GM12878 (cell line): ENCODE data around the gene PRKAR2B. TPM values are rescaled to one million over a fixed set of nuclear protein-coding genes. Genes with fewer than 3 reads are reported as not detected.

Experiments used
- ATAC-seq: fragments of 200-7000 bp; cut with Tn5 transposase; 3 replicates; pipeline ENCODE4 v1.9.1; 2020; ENCODE audit warnings: mild to moderate bottlenecking, moderate library complexity
- BruUV-seq: library from RNA; stranded (reverse); fragments of 400-500 nt; replicated peaks from 2 replicates; lab custom pipeline; 2021; lab: Mats Ljungman, UMichigan
- CTCF ChIA-PET: fragments of 300-600 bp; sonication (Branson Sonifier 250); formaldehyde crosslinking; extraction: SDS; loops from one replicate; lab custom pipeline; 2021; ENCODE audit warnings: inconsistent platforms; lab: Yijun Ruan, JAX
- POLR2A ChIA-PET: fragments of 350-600 bp; formaldehyde crosslinking; extraction: SDS; loops from one replicate; lab custom pipeline; 2021; ENCODE audit warnings: inconsistent platforms; lab: Charles Lee
- RAD21 ChIA-PET: fragments of 300-600 bp; sonication (Branson Sonifier 250); formaldehyde crosslinking; loops from one replicate; lab custom pipeline; 2023; ENCODE audit warnings: antibody characterized with exemption; ENCODE audit not compliant: unreplicated experiment; lab: Charles Lee
- SMC1A ChIA-PET: fragments of 300-600 bp; sonication (Branson Sonifier 250); formaldehyde crosslinking; loops from one replicate; lab custom pipeline; 2023; ENCODE audit not compliant: unreplicated experiment, uncharacterized antibody; lab: Charles Lee
- DNase-seq: peaks from one replicate; pipeline ENCODE4 v3.0.0-alpha.2; 2011; ENCODE audit warnings: low read depth, low spot score
- FAIRE-seq: peaks from 3 replicates; lab custom pipeline; 2011; peaks lifted over from hg19 to GRCh38; lab: Jason Lieb, UNC
- H2AFZ ChIP-seq: 2 replicates; pipeline ENCODE4 v1.6.0; 2011; ENCODE audit warnings: low read depth, low read length, control low read depth; ENCODE audit not compliant: control insufficient read depth
- H3K27ac ChIP-seq: 2 replicates; pipeline ENCODE4 v1.5.1; 2011; ENCODE audit warnings: control low read depth; ENCODE audit not compliant: control insufficient read depth, insufficient read depth
- H3K27me3 ChIP-seq, 2 experiments: replicated peaks in 1 of 2; 2 replicates each; pipeline versions ENCODE4 v1.6.0 to v1.6.1; 2011; ENCODE audit warnings: low read length in 1 of 2; ENCODE audit not compliant: control insufficient read depth in 2 of 2, insufficient read depth in 2 of 2
- H3K36me3 ChIP-seq, 2 experiments: 2 replicates each; pipeline ENCODE4 v1.5.1; 2011; ENCODE audit warnings: low read length in 1 of 2; ENCODE audit not compliant: control insufficient read depth in 2 of 2, insufficient read depth in 2 of 2
- H3K4me1 ChIP-seq: 2 replicates; pipeline ENCODE4 v1.6.1; 2011; ENCODE audit warnings: mild to moderate bottlenecking, low read length, moderate library complexity, mixed read lengths; ENCODE audit not compliant: control insufficient read depth, insufficient read depth
- H3K4me2 ChIP-seq: 2 replicates; pipeline ENCODE4 v1.6.0; 2011; ENCODE audit warnings: control low read depth; ENCODE audit not compliant: control insufficient read depth, insufficient read depth
- H3K4me3 ChIP-seq: fragments of 200-600 bp; sonication (generic); 2 replicates; pipeline ENCODE4 v1.5.1; 2016
- H3K79me2 ChIP-seq: 2 replicates; pipeline ENCODE4 v1.6.0; 2011; ENCODE audit warnings: low read length; ENCODE audit not compliant: control insufficient read depth, insufficient read depth
- H3K9ac ChIP-seq: 2 replicates; pipeline ENCODE4 v1.8.0; 2011; ENCODE audit warnings: low read length, control low read depth, mixed read lengths; ENCODE audit not compliant: control insufficient read depth, insufficient read depth
- H3K9me3 ChIP-seq: replicated peaks from 3 replicates; pipeline ENCODE4 v1.5.1; 2011; ENCODE audit warnings: mild to moderate bottlenecking, low read length; ENCODE audit not compliant: control insufficient read depth, insufficient read depth
- H4K20me1 ChIP-seq: 2 replicates; pipeline ENCODE4 v1.6.0; 2011; ENCODE audit not compliant: control insufficient read depth, insufficient read depth
- BRCA1 ChIP-seq: IDR thresholded peaks from 2 replicates; pipeline ENCODE4 v1.6.1; 2011; ENCODE audit warnings: low read depth, low read length, improper control_type of control experiment
- EGR1 ChIP-seq, 2 experiments: IDR thresholded peaks; 1 replicate in 1 of 2; 2 replicates in 1 of 2; pipeline ENCODE4 v1.6.1; 2011 to 2012; ENCODE audit warnings: low read depth in 2 of 2, low read length in 2 of 2, borderline replicate concordance in 1 of 2, mild to moderate bottlenecking in 1 of 2, moderate library complexity in 1 of 2
- MAX ChIP-seq: IDR thresholded peaks from 2 replicates; pipeline ENCODE4 v1.6.1; 2012; ENCODE audit warnings: low read depth, low read length, improper control_type of control experiment
- PKNOX1 ChIP-seq: fragments of 450-650 bp; IDR thresholded peaks from 2 replicates; pipeline ENCODE4 v1.6.1; 2016; ENCODE audit warnings: mild to moderate bottlenecking
- RELB ChIP-seq: fragments of 450-650 bp; IDR thresholded peaks from 2 replicates; pipeline ENCODE4 v1.6.1; 2017; ENCODE audit warnings: low read depth, mild to moderate bottlenecking, moderate library complexity
- SMAD5 ChIP-seq: IDR thresholded peaks from 2 replicates; pipeline ENCODE4 v1.6.1; 2016; ENCODE audit warnings: antibody characterized with exemption, low read depth
- ZNF207 ChIP-seq: fragments of 450-650 bp; IDR thresholded peaks from 2 replicates; pipeline ENCODE4 v1.6.1; 2014; ENCODE audit warnings: antibody characterized with exemption, mild to moderate bottlenecking, borderline replicate concordance
- ZNF24 ChIP-seq: fragments of 450-650 bp; IDR thresholded peaks from 2 replicates; pipeline ENCODE4 v1.6.1; 2017; ENCODE audit warnings: antibody characterized with exemption, mild to moderate bottlenecking
- ZNF687 ChIP-seq: fragments of 450-650 bp; IDR thresholded peaks from 2 replicates; pipeline ENCODE4 v1.6.1; 2017; ENCODE audit warnings: mild to moderate bottlenecking, moderate library complexity
- WGBS: methylation state at CpG from one replicate; pipeline ENCODE4 v1.1.6; 2016; ENCODE audit warnings: low lambda C conversion rate; ENCODE audit not compliant: insufficient replicate concordance, insufficient coverage; ENCODE audit errors: missing lambda C conversion rate; 5-methylcytosine and 5-hydroxymethylcytosine counted together
- in situ Hi-C: fragments of 300-500 bp; cut with MboI; formaldehyde crosslinking; loops from 9 replicates; pipeline ENCODE4 v1.14.3; 2018; ENCODE audit warnings: mixed read lengths
- intact Hi-C: fragments of 100-400 bp; cut with micrococcal nuclease; formaldehyde crosslinking; loops from one replicate; pipeline ENCODE4 v1.14.2; 2022; ENCODE audit not compliant: unreplicated experiment
- polyA plus RNA-seq, 11 experiments: library from polyadenylated mRNA; depleted of rRNA in 4 of 11; unstranded in 6 of 11; stranded (reverse) in 5 of 11; fragments of >200 nt; fragmentation: Nextera tagmentation in 4 of 11; fragmentation: Illumina TruSeq in 1 of 11; extraction: Ambion mirVana in 4 of 11; extraction: Trizol in 1 of 11; gene quantifications; 1 replicate in 1 of 11; 2 replicates in 10 of 11; pipeline versions ENCODE4 v1.2.1 to v1.2.3, GENCODE V29; 2011 to 2016; ENCODE audit warnings: inconsistent platforms in 2 of 11, missing spikeins in 2 of 11, low read depth in 1 of 11
- total RNA-seq, 4 experiments: library from RNA; depleted of rRNA in 3 of 4; stranded (reverse); fragments of >200 nt in 3 of 4; fragmentation: Illumina TruSeq in 1 of 4; extraction: Trizol in 1 of 4; gene quantifications; 2 replicates each; pipeline versions ENCODE4 v1.2.1 to v1.2.3, GENCODE V29; 2013 to 2021

The PRKAR2B gene
- total and polyA plus RNA-seq, 10 of the 15 experiments (the other 5 are each of a cell fraction or from before 2014, with no cell fraction given): 0.01 to 0.18 (median 0.04) TPM; not detected in 4

GRCh38 chr7:107170051-107170915, 125.8 kb downstream of the PRKAR2B start (continued):
- TF ChIP-seq RELB: no peak
- TF ChIP-seq MAX: no peak

- Histone ChIP-seq H3K27ac (no peak overlapping the region), H3K4me2 (peak overlapping the region; percentile 22; the same call in 1 of the 2 replicates), H3K9me3 (no peaks in the 10 kb centered on the region), H3K36me3 (no peaks in the 10 kb centered on the region), H3K79me2 (peaks cover 30% of the 10 kb centered on the region), H3K9ac (no peak overlapping the region), H3K4me1 (peaks cover 26% of the 10 kb centered on the region), H4K20me1 (no peaks in the 10 kb centered on the region), H3K27me3 (no peaks in the 10 kb centered on the region), H2AFZ (no peak overlapping the region), H3K4me3 (no peak overlapping the region)
- ChIA-PET POLR2A (interaction anchor here (0.6 to 1.0 kb wide), 4 partner anchors 45 to 712 kb away, joined by 3 to 7 read pairs (median 4); no protein-coding TSS in a partner anchor), SMC1A (interaction anchor here (0.7 to 1.0 kb wide), 2 partner anchors 9 to 838 kb away, joined by 3 read pairs; no protein-coding TSS in a partner anchor), RAD21 (interaction anchor here (0.7 kb wide), 1 partner anchor 992 kb away, joined by 4 read pairs; no protein-coding TSS in a partner anchor), CTCF (interaction anchor here (0.7 to 0.8 kb wide), 3 partner anchors 34 to 703 kb away, joined by 3 read pairs; no protein-coding TSS in a partner anchor)
- FAIRE-seq (no peak), ATAC-seq (no peak), DNase-seq (no peak)
- no peak for TF ChIP-seq ZNF687
- no peak for TF ChIP-seq EGR1 (IDR thresholded peaks at IDR 0.05; ENCODE audit: borderline replicate concordance in 1 of 2, low read depth in 2 of 2, low read length in 2 of 2)
- TF ChIP-seq PKNOX1: no peak
- TF ChIP-seq BRCA1: no peak
- TF ChIP-seq ZNF24: no peak
- TF ChIP-seq SMAD5: no peak
- no peak for TF ChIP-seq ZNF207
- intact Hi-C loops: no loop called here
- 100% methylated on average over 11 of the region's 12 CpGs for WGBS
- in situ Hi-C loops: no loop called here
- BruUV-seq: no TSS peak
Observed at GRCh38 chr7:107171496-107171895, 127.0 kb downstream of the PRKAR2B start.
